ENCODE data around the gene ATP1A1. TPM values are rescaled to one million over a fixed set of nuclear protein-coding genes. Genes with fewer than 3 reads are reported as not detected.
A peak's percentile ranks its signal among the peaks of the same experiment; 100 is the strongest.

Gene ATP1A1
- total RNA-seq, 1 donor from 2014 or later, result 219 TPM

DNA sequence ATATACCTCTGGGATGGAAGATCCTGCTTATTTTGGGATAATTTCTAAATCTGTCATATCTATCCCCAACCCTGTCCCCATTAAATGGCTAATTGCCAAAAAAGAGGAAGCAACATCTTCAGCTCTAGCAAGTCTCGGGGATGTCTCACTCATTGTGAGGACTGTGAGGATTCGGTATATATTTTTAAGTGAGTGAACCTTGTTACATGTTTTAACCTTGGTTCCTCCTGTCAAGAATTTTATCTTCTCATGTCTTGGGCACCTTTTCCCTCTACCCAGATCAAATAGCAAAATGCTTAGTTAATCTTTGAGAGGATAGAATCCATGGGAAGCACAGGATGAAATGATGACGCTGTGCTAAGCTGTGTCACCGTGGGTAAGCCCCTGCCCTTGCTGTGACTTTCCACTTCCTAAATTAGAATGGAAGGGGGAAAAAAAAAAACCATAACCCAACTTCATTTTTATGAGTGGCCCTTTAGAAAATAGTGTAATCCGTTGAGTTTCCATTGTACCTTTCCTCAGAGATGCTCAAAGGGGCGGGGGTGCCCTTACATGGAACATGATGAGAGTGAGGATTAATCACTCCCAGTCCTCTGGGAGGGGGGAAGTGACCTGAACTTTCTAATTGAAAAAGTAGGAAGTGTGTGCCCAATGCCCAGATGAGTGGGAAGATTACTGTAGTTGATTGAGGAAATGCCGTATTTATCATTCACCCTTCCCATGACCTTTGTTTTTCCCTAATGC lies 7.6 kb downstream of the ATP1A1 start:
- no peaks in the 10 kb centered on the region for H3K27me3 Mint-ChIP-seq (ENCODE audit: low read depth)
- H3K36me3 Mint-ChIP-seq, result peaks cover 10% of the 10 kb centered on the region
- H3K4me3 Mint-ChIP-seq, result no peak overlapping the region
- no peak for DNase-seq (ENCODE audit: low spot score in 2 of 2, unreplicated experiment in 2 of 2)
- no peaks in the 10 kb centered on the region for H3K9me3 Mint-ChIP-seq
- peak overlapping the region; percentile 89 for H3K27ac Mint-ChIP-seq
- peaks cover 73% of the 10 kb centered on the region for H3K4me1 Mint-ChIP-seq
- TF ChIP-seq CTCF (IDR thresholded peaks at IDR 0.05; ENCODE audit: unreplicated experiment), result no peak

DNA sequence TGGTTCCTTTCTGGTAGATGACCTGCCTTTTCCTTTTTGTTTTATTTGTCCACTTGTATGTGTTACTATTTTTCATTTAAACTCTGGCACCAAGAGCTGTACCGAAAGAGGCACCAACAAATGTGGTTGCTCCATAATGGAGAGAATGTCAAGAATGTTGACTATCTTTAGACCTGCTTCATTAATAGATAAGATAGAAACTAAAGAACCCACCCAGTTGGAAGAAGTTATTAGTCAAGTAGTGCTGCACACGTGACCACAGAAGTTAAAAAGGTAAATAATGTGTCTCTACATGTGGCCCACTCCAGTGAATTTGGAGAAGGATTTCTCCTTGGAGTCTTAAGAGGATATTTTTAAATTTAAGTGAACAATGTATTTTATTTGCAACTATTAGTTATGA lies 9.3 kb downstream of the ATP1A1 start:
- H3K9me3 Mint-ChIP-seq, result no peaks in the 10 kb centered on the region
- H3K27ac Mint-ChIP-seq, result peak overlapping the region; percentile 89
- peaks cover 18% of the 10 kb centered on the region for H3K36me3 Mint-ChIP-seq
- H3K4me1 Mint-ChIP-seq, result peaks cover 59% of the 10 kb centered on the region
- no peak overlapping the region for H3K4me3 Mint-ChIP-seq
- H3K27me3 Mint-ChIP-seq (ENCODE audit: low read depth), result no peaks in the 10 kb centered on the region
- no peak for DNase-seq (ENCODE audit: low spot score in 2 of 2, unreplicated experiment in 2 of 2)
- TF ChIP-seq CTCF (IDR thresholded peaks at IDR 0.05; ENCODE audit: unreplicated experiment), result no peak

- no peaks in the 10 kb centered on the region for H3K9me3 Mint-ChIP-seq
- H3K27me3 Mint-ChIP-seq (ENCODE audit: low read depth), result no peaks in the 10 kb centered on the region
- peaks cover 52% of the 10 kb centered on the region for H3K4me1 Mint-ChIP-seq
- no peak overlapping the region for H3K4me3 Mint-ChIP-seq
- peaks cover 25% of the 10 kb centered on the region for H3K36me3 Mint-ChIP-seq
- no peak for DNase-seq (ENCODE audit: low spot score in 2 of 2, unreplicated experiment in 2 of 2)
- H3K27ac Mint-ChIP-seq, result peak overlapping the region; percentile 89
- TF ChIP-seq CTCF (IDR thresholded peaks at IDR 0.05; ENCODE audit: unreplicated experiment), result no peak
Observed at GRCh38 chr1:116382857-116383483, 9.9 kb downstream of the ATP1A1 start.

- no peak overlapping the region for H3K27ac Mint-ChIP-seq
- no peak overlapping the region for H3K4me3 Mint-ChIP-seq
- DNase-seq (ENCODE audit: low spot score in 2 of 2, unreplicated experiment in 2 of 2), result no peak
- peaks cover 30% of the 10 kb centered on the region for H3K4me1 Mint-ChIP-seq
- no peaks in the 10 kb centered on the region for H3K27me3 Mint-ChIP-seq (ENCODE audit: low read depth)
- no peak for TF ChIP-seq CTCF (IDR thresholded peaks at IDR 0.05; ENCODE audit: unreplicated experiment)
- H3K9me3 Mint-ChIP-seq, result no peaks in the 10 kb centered on the region
- peaks cover 52% of the 10 kb centered on the region for H3K36me3 Mint-ChIP-seq
Observed at GRCh38 chr1:116386042-116386441, 13.0 kb downstream of the ATP1A1 start.

DNA sequence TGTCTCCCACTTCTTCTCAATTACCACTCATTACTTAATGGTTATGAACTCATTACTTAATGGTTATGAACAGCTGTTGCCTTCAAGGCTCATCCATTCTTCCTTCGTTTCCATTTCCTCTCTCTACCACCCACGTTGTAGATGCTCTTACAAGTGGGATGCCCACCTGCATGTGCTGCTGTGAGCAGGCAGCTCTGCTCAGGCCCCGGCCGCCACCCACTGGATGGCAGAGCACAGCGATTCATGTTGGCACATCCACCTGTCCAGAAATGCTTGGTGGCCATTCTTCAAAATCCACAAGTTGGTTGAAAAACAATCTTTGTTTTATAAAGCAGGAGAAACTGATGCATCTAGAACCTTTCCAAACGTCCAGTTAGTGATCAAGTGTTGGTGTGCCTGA lies 14.5 kb downstream of the ATP1A1 start:
- DNase-seq (ENCODE audit: low spot score in 2 of 2, unreplicated experiment in 2 of 2), result no peak
- H3K36me3 Mint-ChIP-seq, result peaks cover 63% of the 10 kb centered on the region
- H3K4me1 Mint-ChIP-seq, result peaks cover 18% of the 10 kb centered on the region
- H3K9me3 Mint-ChIP-seq, result no peaks in the 10 kb centered on the region
- TF ChIP-seq CTCF (IDR thresholded peaks at IDR 0.05; ENCODE audit: unreplicated experiment), result no peak
- no peak overlapping the region for H3K4me3 Mint-ChIP-seq
- no peak overlapping the region for H3K27ac Mint-ChIP-seq
- no peaks in the 10 kb centered on the region for H3K27me3 Mint-ChIP-seq (ENCODE audit: low read depth)

Measured in mesothelial cell of epicardium (in vitro differentiated cells).